ENCODE measurements around the gene ADI1. TPM values are rescaled to one million over a fixed set of nuclear protein-coding genes. Genes with fewer than 3 reads are reported as not detected.

Gene ADI1
- total and polyA plus RNA-seq, 10 donors: 31.8 to 106 (median 55.4) TPM

GRCh38 chr2:3469486-3469885 is 49.8 kb downstream of the ADI1 start:
- Histone ChIP-seq H3K36me3 (peaks cover 0 to 100% (median 81%) of the 10 kb centered on the region in 6 donors), H3K27me3 (replicated peaks in 1 of 7) (no peaks in the 10 kb centered on the region), H3K4me3 (no peak overlapping the region), H3K9me3 (no peaks in the 10 kb centered on the region), H3K27ac (no peak overlapping the region), H3K4me1 (no peaks in the 10 kb centered on the region)
- 87 to 98% (median 95%) methylated on average over 6 to 7 of the region's 7 CpGs for WGBS, 5 donors
- intact Hi-C loops (cut with DNase I; ENCODE audit: low total_unique reads): no loop called here
- TF ChIP-seq POLR2AphosphoS5 (IDR thresholded peaks at IDR 0.05): no peak
- TF ChIP-seq POLR2A (IDR thresholded peaks at IDR 0.05): no peak
- TF ChIP-seq, protein P1, sequence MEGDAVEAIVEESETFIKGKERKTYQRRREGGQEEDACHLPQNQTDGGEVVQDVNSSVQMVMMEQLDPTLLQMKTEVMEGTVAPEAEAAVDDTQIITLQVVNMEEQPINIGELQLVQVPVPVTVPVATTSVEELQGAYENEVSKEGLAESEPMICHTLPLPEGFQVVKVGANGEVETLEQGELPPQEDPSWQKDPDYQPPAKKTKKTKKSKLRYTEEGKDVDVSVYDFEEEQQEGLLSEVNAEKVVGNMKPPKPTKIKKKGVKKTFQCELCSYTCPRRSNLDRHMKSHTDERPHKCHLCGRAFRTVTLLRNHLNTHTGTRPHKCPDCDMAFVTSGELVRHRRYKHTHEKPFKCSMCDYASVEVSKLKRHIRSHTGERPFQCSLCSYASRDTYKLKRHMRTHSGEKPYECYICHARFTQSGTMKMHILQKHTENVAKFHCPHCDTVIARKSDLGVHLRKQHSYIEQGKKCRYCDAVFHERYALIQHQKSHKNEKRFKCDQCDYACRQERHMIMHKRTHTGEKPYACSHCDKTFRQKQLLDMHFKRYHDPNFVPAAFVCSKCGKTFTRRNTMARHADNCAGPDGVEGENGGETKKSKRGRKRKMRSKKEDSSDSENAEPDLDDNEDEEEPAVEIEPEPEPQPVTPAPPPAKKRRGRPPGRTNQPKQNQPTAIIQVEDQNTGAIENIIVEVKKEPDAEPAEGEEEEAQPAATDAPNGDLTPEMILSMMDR (IDR thresholded peaks at IDR 0.05 in 8 of 11, conservative IDR thresholded peaks at IDR 0.05 in 3 of 11): no peak
- DNase-seq: peak; percentile 64

GRCh38 chr2:3468296-3468988 is 50.9 kb downstream of the ADI1 start:
- 95 to 99% (median 96%) methylated on average over 28 to 31 of the region's 31 CpGs for WGBS, 5 donors
- peak; percentile 66 for DNase-seq
- no peak overlapping the region for H3K4me3 ChIP-seq
- TF ChIP-seq POLR2A (IDR thresholded peaks at IDR 0.05): no peak
- TF ChIP-seq, protein P1 (IDR thresholded peaks at IDR 0.05 in 8 of 11, conservative IDR thresholded peaks at IDR 0.05 in 3 of 11): no peak
- TF ChIP-seq POLR2AphosphoS5 (IDR thresholded peaks at IDR 0.05): peak in 1 of 3 donors; percentile 29
- H3K36me3 ChIP-seq: peaks cover 0 to 100% (median 83%) of the 10 kb centered on the region in 6 donors
- no peaks in the 10 kb centered on the region for H3K9me3 ChIP-seq
- no peak overlapping the region for H3K27ac ChIP-seq
- intact Hi-C loops (cut with DNase I; ENCODE audit: low total_unique reads): no loop called here
- no peaks in the 10 kb centered on the region for H3K4me1 ChIP-seq
- no peaks in the 10 kb centered on the region for H3K27me3 ChIP-seq (replicated peaks in 1 of 7)

DNA sequence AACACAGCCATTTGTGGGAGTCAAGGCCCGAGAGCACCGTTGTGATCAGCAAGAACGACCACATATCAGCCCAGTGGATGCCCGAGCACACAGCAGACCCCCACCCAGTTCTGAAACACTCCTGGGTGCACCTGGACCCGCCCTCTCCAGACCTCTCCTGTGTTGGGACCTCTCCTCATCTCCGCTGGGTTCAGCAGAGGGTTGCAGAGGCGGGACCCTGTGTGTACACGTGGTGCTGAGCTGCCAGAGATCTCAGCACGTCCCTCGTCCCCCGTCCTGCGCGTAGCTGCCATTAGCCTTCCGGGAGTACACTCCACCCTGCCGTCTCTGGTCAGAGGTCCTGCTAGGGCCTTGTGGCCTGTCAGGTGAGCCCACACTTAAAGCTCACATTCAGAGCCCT is 51.7 kb downstream of the ADI1 start:
- peaks cover 0 to 3% (median 1%) of the 10 kb centered on the region in 6 donors for H3K4me1 ChIP-seq
- peak; percentile 53 for DNase-seq
- H3K27ac ChIP-seq: no peak overlapping the region
- TF ChIP-seq POLR2A (IDR thresholded peaks at IDR 0.05): no peak
- TF ChIP-seq, protein P1 (IDR thresholded peaks at IDR 0.05 in 8 of 11, conservative IDR thresholded peaks at IDR 0.05 in 3 of 11): no peak
- no peak for TF ChIP-seq POLR2AphosphoS5 (IDR thresholded peaks at IDR 0.05)
- WGBS, 5 donors: 95 to 98% (median 96%) methylated on average over 15 of the region's 15 CpGs
- H3K36me3 ChIP-seq: peaks cover 0 to 100% (median 83%) of the 10 kb centered on the region in 6 donors
- H3K4me3 ChIP-seq: no peak overlapping the region
- H3K9me3 ChIP-seq: no peaks in the 10 kb centered on the region
- intact Hi-C loops (cut with DNase I; ENCODE audit: low total_unique reads): no loop called here
- H3K27me3 ChIP-seq (replicated peaks in 1 of 7): no peaks in the 10 kb centered on the region

DNA sequence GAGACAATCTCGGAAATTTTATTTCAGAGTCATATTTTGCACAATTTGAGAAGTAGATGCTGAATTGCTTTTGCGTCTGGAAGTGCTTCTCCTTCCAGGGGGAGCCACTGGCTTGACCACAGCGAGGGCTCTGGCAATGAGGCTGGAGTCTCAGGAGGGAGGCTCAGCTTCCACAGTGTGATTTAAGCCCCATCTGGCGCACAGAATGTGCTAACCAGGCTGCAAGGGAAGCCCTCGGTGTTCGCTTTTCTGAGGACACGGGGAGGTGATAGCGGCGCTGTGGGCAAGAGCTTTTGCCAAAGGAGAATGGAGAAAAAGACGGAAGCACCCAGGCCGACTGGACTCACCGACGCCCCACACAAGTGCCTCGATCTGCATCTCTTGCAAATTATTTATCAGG is 52.4 kb downstream of the ADI1 start:
- peak; percentile 41 for DNase-seq
- no peaks in the 10 kb centered on the region for H3K27me3 ChIP-seq (replicated peaks in 1 of 7)
- peaks cover 2 to 9% (median 8%) of the 10 kb centered on the region in 6 donors for H3K4me1 ChIP-seq
- WGBS, 5 donors: 91 to 98% (median 95%) methylated on average over 14 of the region's 14 CpGs
- H3K4me3 ChIP-seq: no peak overlapping the region
- no peak overlapping the region for H3K27ac ChIP-seq
- peaks cover 0 to 95% (median 76%) of the 10 kb centered on the region in 6 donors for H3K36me3 ChIP-seq
- no peaks in the 10 kb centered on the region for H3K9me3 ChIP-seq
- TF ChIP-seq POLR2A (IDR thresholded peaks at IDR 0.05) (no peak), POLR2AphosphoS5 (IDR thresholded peaks at IDR 0.05) (no peak)
- TF ChIP-seq, protein P1 (IDR thresholded peaks at IDR 0.05 in 8 of 11, conservative IDR thresholded peaks at IDR 0.05 in 3 of 11): no peak
- intact Hi-C loops (cut with DNase I; ENCODE audit: low total_unique reads): no loop called here

All from spleen (tissue), 11 donors.